ENCODE results near the gene TENM3.

GRCh38 chr4:182711211-182711610, 468.0 kb downstream of the TENM3 start:
- no peak for TF ChIP-seq CTCF (conservative IDR thresholded peaks at IDR 0.05)
- no peak for TF ChIP-seq EZH2 (IDR thresholded peaks at IDR 0.05; ENCODE audit: low read depth)
